Measurements from ENCODE around the gene LMAN1L. TPM values are rescaled to one million over a fixed set of nuclear protein-coding genes. Genes with fewer than 3 reads are reported as not detected.

LMAN1L gene
- total RNA-seq, 6 experiments from 2014 or later: not detected

GRCh38 chr15:74868059-74868458, 55.4 kb downstream of the LMAN1L start:
- Mint-ChIP-seq H3K27me3 (ENCODE audit: insufficient read depth) (peaks cover 2% of the 10 kb centered on the region), H3K36me3 (ENCODE audit: low read depth) (peaks cover 20% of the 10 kb centered on the region), H3K27ac (no peak overlapping the region), H3K9me3 (no peaks in the 10 kb centered on the region), H3K4me3 (no peak overlapping the region), H3K4me1 (ENCODE audit: low read depth) (peaks cover 70% of the 10 kb centered on the region)
- no peak for DNase-seq
- TF ChIP-seq CTCF (IDR thresholded peaks at IDR 0.05): no peak

- no peak for DNase-seq
- Mint-ChIP-seq H3K36me3 (ENCODE audit: low read depth) (peaks cover 20% of the 10 kb centered on the region), H3K4me1 (ENCODE audit: low read depth) (peaks cover 64% of the 10 kb centered on the region), H3K27ac (no peak overlapping the region), H3K4me3 (no peak overlapping the region), H3K27me3 (ENCODE audit: insufficient read depth) (peaks cover 2% of the 10 kb centered on the region), H3K9me3 (no peaks in the 10 kb centered on the region)
- TF ChIP-seq CTCF (IDR thresholded peaks at IDR 0.05): no peak
Observed at GRCh38 chr15:74869372-74869725, 56.7 kb downstream of the LMAN1L start.

- no peaks in the 10 kb centered on the region for H3K9me3 Mint-ChIP-seq
- H3K27me3 Mint-ChIP-seq (ENCODE audit: insufficient read depth): peaks cover 2% of the 10 kb centered on the region
- H3K4me1 Mint-ChIP-seq (ENCODE audit: low read depth): peaks cover 60% of the 10 kb centered on the region
- DNase-seq: no peak
- no peak overlapping the region for H3K4me3 Mint-ChIP-seq
- TF ChIP-seq CTCF (IDR thresholded peaks at IDR 0.05): no peak
- peak overlapping the region; percentile 52 for H3K27ac Mint-ChIP-seq
- peaks cover 20% of the 10 kb centered on the region for H3K36me3 Mint-ChIP-seq (ENCODE audit: low read depth)
Observed at GRCh38 chr15:74869726-74870407, 57.2 kb downstream of the LMAN1L start.

GRCh38 chr15:74870436-74871215, 58.0 kb downstream of the LMAN1L start:
- Mint-ChIP-seq H3K4me1 (ENCODE audit: low read depth) (peaks cover 55% of the 10 kb centered on the region), H3K27me3 (ENCODE audit: insufficient read depth) (peaks cover 2% of the 10 kb centered on the region), H3K4me3 (peak overlapping the region; percentile 43; the same call in 1 of the 2 replicates)

DNA sequence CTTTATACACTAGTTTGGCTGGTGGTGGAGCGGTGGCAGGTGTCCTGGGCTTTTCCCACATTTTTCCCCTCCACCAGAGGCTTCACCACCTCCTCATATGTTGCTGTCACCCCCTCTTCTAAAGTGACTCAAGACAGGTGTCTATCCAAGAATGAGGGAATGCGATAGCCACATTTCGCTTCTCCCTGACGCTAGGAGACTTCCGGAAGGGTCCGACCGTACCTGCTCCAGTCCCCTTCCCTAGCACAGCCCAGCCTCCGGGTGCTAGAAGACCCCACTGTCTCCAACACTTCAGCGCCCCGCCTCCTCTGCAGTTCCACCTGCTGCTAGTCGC, 60.0 kb downstream of the LMAN1L start:
- Mint-ChIP-seq H3K4me3 (peak overlapping the region; percentile 99), H3K36me3 (ENCODE audit: low read depth) (peaks cover 15% of the 10 kb centered on the region), H3K4me1 (ENCODE audit: low read depth) (peaks cover 38% of the 10 kb centered on the region), H3K27ac (peak overlapping the region; percentile 96), H3K27me3 (ENCODE audit: insufficient read depth) (peaks cover 6% of the 10 kb centered on the region), H3K9me3 (no peaks in the 10 kb centered on the region)
- no peak for TF ChIP-seq CTCF (IDR thresholded peaks at IDR 0.05)
- no peak for DNase-seq

More at GRCh38 chr15:74870436-74871215, 58.0 kb downstream of the LMAN1L start:
- H3K9me3 Mint-ChIP-seq: no peaks in the 10 kb centered on the region
- H3K27ac Mint-ChIP-seq: peak overlapping the region; percentile 52; the same call in 1 of the 2 replicates
- DNase-seq: no peak
- no peak for TF ChIP-seq CTCF (IDR thresholded peaks at IDR 0.05)
- peaks cover 20% of the 10 kb centered on the region for H3K36me3 Mint-ChIP-seq (ENCODE audit: low read depth)

Data from HFFc6 (cell line).